Stomach (tissue), 9 donors: Measurements from ENCODE around the gene KCNK10. TPM values are rescaled to one million over a fixed set of nuclear protein-coding genes. Genes with fewer than 3 reads are reported as not detected.

Experiments used
- DNase-seq, 2 donors: peaks; one replicate each; pipeline versions ENCODE4 v3.0.0 to v3.0.0-alpha.2; 2013 to 2019
- H3K27ac ChIP-seq, 5 donors: fragments of 200-600 bp in 4 of 5; sonication (generic) in 4 of 5; one replicate each; pipeline ENCODE4 v1.5.1; 2013 to 2019; ENCODE audit warnings: mild to moderate bottlenecking in 1 of 5, moderate library complexity in 1 of 5
- H3K27me3 ChIP-seq, 3 donors: fragments of 200-600 bp; sonication (generic); one replicate each; pipeline ENCODE4 v1.5.1; 2017 to 2019; ENCODE audit warnings: mixed run types in 1 of 3
- H3K36me3 ChIP-seq, 4 donors: fragments of 200-600 bp; sonication (generic); 1 replicate in 3 of 4; 2 replicates in 1 of 4; pipeline ENCODE4 v1.5.1; 2016 to 2019
- H3K4me1 ChIP-seq, 4 donors: fragments of 200-600 bp; sonication (generic); one replicate each; pipeline ENCODE4 v1.5.1; 2016 to 2019
- H3K4me3 ChIP-seq, 4 donors: fragments of 200-600 bp; sonication (generic) in 3 of 4; one replicate each; pipeline ENCODE4 v1.5.1; 2016 to 2019; ENCODE audit warnings: mild to moderate bottlenecking in 1 of 4
- H3K9me3 ChIP-seq, 4 donors: fragments of 200-600 bp; sonication (generic); one replicate each; pipeline ENCODE4 v1.5.1; 2016 to 2019
- EP300 ChIP-seq: sonication (generic); formaldehyde crosslinking; IDR thresholded peaks from one replicate; pipeline ENCODE4 v1.6.1; 2017; ENCODE audit warnings: antibody characterized with exemption
- POLR2A ChIP-seq, 4 donors: fragments of 450-650 bp; IDR thresholded peaks; one replicate each; pipeline ENCODE4 v1.6.1; 2016; ENCODE audit warnings: antibody characterized with exemption in 4 of 4, control low read depth in 2 of 4, mild to moderate bottlenecking in 1 of 4, moderate library complexity in 1 of 4
- POLR2AphosphoS5 ChIP-seq, 3 donors: sonication (generic); formaldehyde crosslinking; IDR thresholded peaks; one replicate each; pipeline ENCODE4 v1.6.1; 2016; ENCODE audit warnings: antibody characterized with exemption in 3 of 3
- WGBS, 5 donors: extraction: QIAGEN DNeasy Blood & Tissue Kit in 3 of 5; methylation state at CpG; one replicate each; pipeline versions ENCODE4 v1.1.5 to v1.1.7; 2013 to 2018; 5-methylcytosine and 5-hydroxymethylcytosine counted together
- intact Hi-C: fragments of 100-400 bp; cut with DNase I; formaldehyde crosslinking; loops from one replicate; pipeline ENCODE4 v1.15.1; 2023; ENCODE audit warnings: low total_unique reads
- polyA plus RNA-seq, 3 donors: library from polyadenylated mRNA; stranded (reverse); fragments of 200-250 nt; gene quantifications; one replicate each; pipeline ENCODE4 v1.2.3, GENCODE V29; 2013
- total RNA-seq, 5 donors: library from RNA; depleted of rRNA; stranded (reverse); fragments of >200 nt; gene quantifications; one replicate each; pipeline versions ENCODE4 v1.1.0 to v1.2.3, GENCODE V29; 2014 to 2016
- TF ChIP-seq, protein P1 (sequence below), 7 experiments: fragments of 450-650 bp in 4 of 7; fragments of 200-600 bp in 3 of 7; sonication (generic) in 3 of 7; IDR thresholded peaks; one replicate each; pipeline ENCODE4 v1.5.1; 2016 to 2019; ENCODE audit warnings: antibody characterized with exemption in 7 of 7, control low read depth in 2 of 7, mild to moderate bottlenecking in 1 of 7
- donor health status: healthy with polysubstance abuse.
- donor health status: Bipolar disorder and iron deficiency.
- donor health status: healthy.

Gene KCNK10
- total and polyA plus RNA-seq, 8 donors: 0.06 to 8.7 (median 1.0) TPM; not detected in 1

DNA sequence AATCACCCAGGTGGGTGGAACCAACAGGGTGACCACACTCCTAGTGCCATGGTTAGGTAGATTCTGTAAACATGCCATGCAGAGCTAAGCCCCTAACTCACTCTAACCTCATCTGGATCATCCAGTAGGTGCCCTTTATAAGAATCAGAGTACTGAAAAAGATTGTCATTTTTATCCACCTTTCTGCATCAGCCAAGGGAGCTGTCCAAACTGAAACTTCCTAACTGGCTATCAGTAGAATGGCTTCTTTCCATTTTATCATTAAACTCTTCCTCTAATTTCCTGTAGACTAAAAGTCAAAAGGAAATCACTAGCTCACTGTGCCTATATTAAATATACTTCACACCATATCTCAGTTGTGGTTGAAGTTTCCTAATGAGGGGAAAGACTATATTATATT lies 6.5 kb downstream of the KCNK10 start:
- intact Hi-C loops: no loop called here
- no peak for TF ChIP-seq POLR2A (IDR thresholded peaks at IDR 0.05)
- no peak for TF ChIP-seq POLR2AphosphoS5 (IDR thresholded peaks at IDR 0.05)
- TF ChIP-seq, protein P1, sequence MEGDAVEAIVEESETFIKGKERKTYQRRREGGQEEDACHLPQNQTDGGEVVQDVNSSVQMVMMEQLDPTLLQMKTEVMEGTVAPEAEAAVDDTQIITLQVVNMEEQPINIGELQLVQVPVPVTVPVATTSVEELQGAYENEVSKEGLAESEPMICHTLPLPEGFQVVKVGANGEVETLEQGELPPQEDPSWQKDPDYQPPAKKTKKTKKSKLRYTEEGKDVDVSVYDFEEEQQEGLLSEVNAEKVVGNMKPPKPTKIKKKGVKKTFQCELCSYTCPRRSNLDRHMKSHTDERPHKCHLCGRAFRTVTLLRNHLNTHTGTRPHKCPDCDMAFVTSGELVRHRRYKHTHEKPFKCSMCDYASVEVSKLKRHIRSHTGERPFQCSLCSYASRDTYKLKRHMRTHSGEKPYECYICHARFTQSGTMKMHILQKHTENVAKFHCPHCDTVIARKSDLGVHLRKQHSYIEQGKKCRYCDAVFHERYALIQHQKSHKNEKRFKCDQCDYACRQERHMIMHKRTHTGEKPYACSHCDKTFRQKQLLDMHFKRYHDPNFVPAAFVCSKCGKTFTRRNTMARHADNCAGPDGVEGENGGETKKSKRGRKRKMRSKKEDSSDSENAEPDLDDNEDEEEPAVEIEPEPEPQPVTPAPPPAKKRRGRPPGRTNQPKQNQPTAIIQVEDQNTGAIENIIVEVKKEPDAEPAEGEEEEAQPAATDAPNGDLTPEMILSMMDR (IDR thresholded peaks at IDR 0.05): no peak
- no peak for TF ChIP-seq EP300
- Histone ChIP-seq H3K27me3 (peaks cover 0 to 45% (median 22%) of the 10 kb centered on the region in 3 donors), H3K4me3 (no peak overlapping the region), H3K4me1 (no peaks in the 10 kb centered on the region), H3K9me3 (peaks cover 0 to 4% (median 2%) of the 10 kb centered on the region in 4 donors), H3K27ac (no peak overlapping the region), H3K36me3 (no peaks in the 10 kb centered on the region)
- DNase-seq: no peak

DNA sequence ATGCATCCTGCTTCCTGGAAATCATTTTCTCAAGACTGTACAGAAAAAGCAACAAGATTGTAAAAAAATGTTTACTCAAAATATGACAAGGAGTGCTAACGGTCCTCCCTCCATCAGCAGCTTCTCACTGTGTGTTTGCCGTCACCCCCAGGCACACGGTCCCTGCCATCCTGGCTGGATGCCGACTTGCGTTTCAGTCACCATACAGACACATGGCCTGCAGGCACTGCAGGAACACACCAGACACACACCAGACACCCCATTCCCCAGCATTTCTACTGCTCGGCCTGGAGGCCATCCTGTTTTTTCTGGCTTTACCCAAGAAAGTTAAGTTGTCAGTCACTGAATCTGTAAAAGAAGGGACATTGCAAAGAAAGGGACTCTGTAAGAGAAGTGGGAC lies 10.8 kb downstream of the KCNK10 start:
- intact Hi-C loops: no loop called here
- Histone ChIP-seq H3K27ac (no peak overlapping the region), H3K4me1 (no peaks in the 10 kb centered on the region), H3K27me3 (peaks cover 0 to 5% (median 0%) of the 10 kb centered on the region in 3 donors), H3K36me3 (no peaks in the 10 kb centered on the region), H3K4me3 (no peak overlapping the region), H3K9me3 (peaks cover 0 to 4% (median 2%) of the 10 kb centered on the region in 4 donors)
- TF ChIP-seq, protein P1 (IDR thresholded peaks at IDR 0.05): no peak
- TF ChIP-seq POLR2AphosphoS5 (IDR thresholded peaks at IDR 0.05) (no peak), POLR2A (IDR thresholded peaks at IDR 0.05) (no peak), EP300 (no peak)
- DNase-seq: peak in 1 of 2 donors; percentile 7
- 77 to 84% (median 78%) methylated on average over 6 of the region's 6 CpGs for WGBS, 5 donors

DNA sequence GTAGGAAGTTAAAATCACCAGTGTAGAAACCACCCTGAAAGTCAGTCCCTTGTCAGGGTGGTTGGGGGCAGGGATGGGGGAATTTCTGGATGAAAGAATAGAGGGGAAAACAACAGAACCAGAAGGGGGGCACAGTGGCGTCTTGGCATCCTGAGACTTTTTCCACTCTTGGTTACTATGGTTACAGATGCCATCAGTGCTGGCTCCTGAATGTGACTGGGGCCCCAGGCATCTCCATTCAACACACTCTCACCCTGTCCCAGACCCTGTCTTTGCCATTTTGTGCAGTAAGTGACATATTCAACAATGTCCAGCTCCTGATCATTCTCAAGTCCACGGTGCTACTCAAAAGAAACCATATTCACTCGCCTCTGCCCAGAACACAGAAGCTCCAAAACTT lies 11.3 kb downstream of the KCNK10 start:
- no peak for DNase-seq
- H3K4me3 ChIP-seq: no peak overlapping the region
- intact Hi-C loops: no loop called here
- no peaks in the 10 kb centered on the region for H3K36me3 ChIP-seq
- H3K27me3 ChIP-seq: peaks cover 0 to under 1% (median 0%) of the 10 kb centered on the region in 3 donors
- peaks cover 0 to 4% (median 2%) of the 10 kb centered on the region in 4 donors for H3K9me3 ChIP-seq
- no peaks in the 10 kb centered on the region for H3K4me1 ChIP-seq
- no peak for TF ChIP-seq POLR2AphosphoS5 (IDR thresholded peaks at IDR 0.05)
- no peak for TF ChIP-seq EP300
- TF ChIP-seq, protein P1 (IDR thresholded peaks at IDR 0.05): no peak
- TF ChIP-seq POLR2A (IDR thresholded peaks at IDR 0.05): no peak
- H3K27ac ChIP-seq: no peak overlapping the region
- WGBS, 5 donors: 65 to 75% (median 74%) methylated on average over 3 of the region's 3 CpGs

- Histone ChIP-seq H3K27ac (no peak overlapping the region), H3K9me3 (peaks cover 0 to 4% (median 2%) of the 10 kb centered on the region in 4 donors), H3K4me1 (no peaks in the 10 kb centered on the region), H3K27me3 (no peaks in the 10 kb centered on the region), H3K36me3 (no peaks in the 10 kb centered on the region), H3K4me3 (no peak overlapping the region)
- 36 to 54% (median 42%) methylated on average over 4 of the region's 4 CpGs for WGBS, 5 donors
- no peak for TF ChIP-seq POLR2AphosphoS5 (IDR thresholded peaks at IDR 0.05)
- no peak for TF ChIP-seq EP300
- TF ChIP-seq, protein P1 (IDR thresholded peaks at IDR 0.05): no peak
- TF ChIP-seq POLR2A (IDR thresholded peaks at IDR 0.05): no peak
- DNase-seq: no peak
- intact Hi-C loops: no loop called here
These were observed 12.6 kb downstream of the KCNK10 start for GRCh38 chr14:88310449-88310848.
